ENCODE results near the gene TMEM131.
A peak's percentile ranks its signal among the peaks of the same experiment; 100 is the strongest.
"Not testable (repeated sequence)": the region's sequence is repeated elsewhere in the genome, so short reads cannot be mapped to it uniquely, and the experiment has no call there.

TMEM131 gene

GRCh38 chr2:97963880-97964279 is 31.9 kb downstream of the TMEM131 start:
- DNase-seq (ENCODE audit: low spot score) = peak; percentile 29
- ChIA-PET CTCF (interaction anchor here (0.6 kb wide), 1 partner anchor 260 kb away, joined by 3 read pairs; no protein-coding TSS in a partner anchor), POLR2A (ENCODE audit: low non-redundant PET) (no interaction called here)
- no peak overlapping the region for H3K27ac ChIP-seq
- TF ChIP-seq CTCF (conservative IDR thresholded peaks at IDR 0.05; ENCODE audit: low read depth) = no peak

GRCh38 chr2:97963079-97963406 is 32.7 kb downstream of the TMEM131 start:
- no peak for DNase-seq (ENCODE audit: low spot score)
- TF ChIP-seq CTCF (conservative IDR thresholded peaks at IDR 0.05; ENCODE audit: low read depth) = no peak
- POLR2A ChIA-PET (ENCODE audit: low non-redundant PET) = no interaction called here
- no peak overlapping the region for H3K27ac ChIP-seq
- CTCF ChIA-PET = no interaction called here

GRCh38 chr2:97961534-97961933 is 34.2 kb downstream of the TMEM131 start:
- DNase-seq (ENCODE audit: low spot score) = no peak
- no peak overlapping the region for H3K27ac ChIP-seq
- CTCF ChIA-PET = interaction anchor here (1.1 kb wide), 1 partner anchor 103 kb away, joined by 3 read pairs; no protein-coding TSS in a partner anchor
- POLR2A ChIA-PET (ENCODE audit: low non-redundant PET) = no interaction called here
- TF ChIP-seq CTCF (conservative IDR thresholded peaks at IDR 0.05; ENCODE audit: low read depth) = no peak

GRCh38 chr2:97958184-97958583 is 37.6 kb downstream of the TMEM131 start:
- H3K27ac ChIP-seq = no peak overlapping the region
- ChIA-PET CTCF (interaction anchor here (0.6 to 0.7 kb wide), 2 partner anchors 31 to 392 kb away, joined by 3 to 5 read pairs; no protein-coding TSS in a partner anchor), POLR2A (ENCODE audit: low non-redundant PET) (no interaction called here)
- DNase-seq (ENCODE audit: low spot score) = no peak
- TF ChIP-seq CTCF (conservative IDR thresholded peaks at IDR 0.05; ENCODE audit: low read depth) = no peak

GRCh38 chr2:97957432-97958183 is 38.1 kb downstream of the TMEM131 start:
- no peak for TF ChIP-seq CTCF (conservative IDR thresholded peaks at IDR 0.05; ENCODE audit: low read depth)
- ChIA-PET POLR2A (ENCODE audit: low non-redundant PET) (no interaction called here), CTCF (interaction anchor here (0.6 to 0.7 kb wide), 2 partner anchors 32 to 393 kb away, joined by 3 to 5 read pairs; no protein-coding TSS in a partner anchor)
- no peak for DNase-seq (ENCODE audit: low spot score)
- H3K27ac ChIP-seq = no peak overlapping the region

- DNase-seq (ENCODE audit: low spot score); POLR2A ChIA-PET (ENCODE audit: low non-redundant PET); H3K27ac ChIP-seq; CTCF ChIA-PET: not testable (repeated sequence)
These were observed 39.0 kb downstream of the TMEM131 start for GRCh38 chr2:97956753-97957152.

GRCh38 chr2:97953853-97954252 is 41.9 kb downstream of the TMEM131 start:
- CTCF ChIA-PET = interaction anchor here (0.5 kb wide), 2 partner anchors 31 to 328 kb away, joined by 4 to 9 read pairs; no protein-coding TSS in a partner anchor
- no peak for TF ChIP-seq CTCF (conservative IDR thresholded peaks at IDR 0.05; ENCODE audit: low read depth)
- no peak overlapping the region for H3K27ac ChIP-seq
- POLR2A ChIA-PET (ENCODE audit: low non-redundant PET) = no interaction called here
- DNase-seq (ENCODE audit: low spot score) = no peak

All from RWPE1 (cell line).